HG02623 (cell line): ENCODE data around the gene TRAPPC2L.
"Not testable (repeated sequence)": the region's sequence is repeated elsewhere in the genome, so short reads cannot be mapped to it uniquely, and the experiment has no call there.

Source experiments
- ATAC-seq: cut with Tn5 transposase; IDR thresholded peaks from one replicate; pipeline ENCODE4 v1.9.1; 2021; ENCODE audit warnings: moderate library complexity; ENCODE audit not compliant: unreplicated experiment

The TRAPPC2L gene

GRCh38 chr16:88888057-88888456, 31.1 kb downstream of the TRAPPC2L start:
- no peak for ATAC-seq

- no peak for ATAC-seq
Observed at GRCh38 chr16:88888461-88889387, 31.8 kb downstream of the TRAPPC2L start.

- ATAC-seq, result not testable (repeated sequence)
Observed at GRCh38 chr16:88889702-88890352, 32.9 kb downstream of the TRAPPC2L start.

DNA sequence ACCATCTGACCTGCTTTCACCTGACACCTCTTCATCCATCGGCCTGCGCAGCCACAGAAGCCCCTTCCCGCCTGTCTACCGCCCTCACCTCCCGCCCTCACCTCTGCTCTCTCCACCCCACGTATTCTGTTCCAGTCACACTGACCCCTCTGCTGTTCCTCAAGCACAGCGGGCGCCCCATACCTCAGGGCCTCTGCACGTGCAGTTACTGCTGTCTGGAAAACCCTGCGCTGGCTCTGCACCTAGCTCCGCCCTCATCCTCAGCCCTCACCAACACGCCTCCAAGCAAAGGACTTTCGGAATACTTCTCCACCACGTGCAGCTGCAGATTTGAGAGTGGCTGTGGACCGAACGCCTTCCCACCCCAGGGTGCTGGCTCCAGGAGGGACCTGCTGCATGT, 34.2 kb downstream of the TRAPPC2L start:
- ATAC-seq, result no peak

DNA sequence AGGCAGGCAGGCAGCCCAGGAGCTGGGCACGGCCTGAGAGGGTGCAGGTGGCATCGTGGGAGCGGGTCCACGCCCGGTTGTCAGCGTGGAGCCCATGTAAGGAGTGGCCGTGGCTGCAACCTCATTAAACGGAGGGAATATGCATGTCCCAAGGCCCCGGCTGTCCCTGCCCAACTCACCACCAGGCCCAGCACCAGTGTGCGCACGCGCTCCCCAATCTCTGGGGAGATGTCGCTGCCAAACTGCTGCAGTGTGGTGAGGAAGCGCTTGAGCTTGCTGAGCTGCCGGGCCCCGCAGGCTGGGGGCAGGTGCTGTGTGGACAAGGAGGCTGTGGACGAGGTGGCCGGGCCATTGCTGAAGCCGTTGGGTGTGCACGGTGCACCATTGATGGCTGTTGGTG, 35.1 kb downstream of the TRAPPC2L start:
- no peak for ATAC-seq

- ATAC-seq, result no peak
Observed at GRCh38 chr16:88893127-88893968, 36.4 kb downstream of the TRAPPC2L start.

GRCh38 chr16:88894266-88894665, 37.3 kb downstream of the TRAPPC2L start:
- ATAC-seq, result not testable (repeated sequence)

DNA sequence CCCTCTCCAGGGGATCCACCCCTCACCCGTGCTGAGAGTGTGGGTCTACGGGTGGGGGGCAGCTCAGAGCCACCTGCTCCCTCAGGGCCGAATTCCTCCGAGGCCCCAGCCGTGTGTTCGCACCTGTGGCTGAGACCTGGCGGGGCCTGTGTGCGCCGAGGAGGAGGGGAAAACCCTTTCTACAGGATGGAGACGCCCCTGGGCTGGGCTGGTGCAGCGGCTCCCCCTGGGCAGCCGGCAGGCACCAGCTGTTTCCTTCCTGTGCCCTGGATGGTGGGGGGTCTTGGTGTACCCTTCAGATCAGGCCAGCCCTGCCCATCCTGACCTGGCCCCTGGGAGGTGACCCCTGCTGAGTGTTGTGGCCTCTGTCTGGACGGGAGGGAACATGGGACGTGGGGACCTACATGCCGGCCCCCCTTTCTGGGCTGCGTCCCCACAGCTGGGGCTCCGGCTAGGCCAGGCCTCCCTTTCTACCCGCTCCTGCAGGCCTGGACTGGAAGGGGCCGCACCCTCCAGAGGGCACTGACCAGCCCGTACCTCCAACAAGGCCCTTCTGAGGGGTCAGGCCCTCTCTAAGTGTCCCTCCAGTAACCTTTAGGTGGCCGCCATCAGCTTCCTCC, 37.9 kb downstream of the TRAPPC2L start:
- ATAC-seq, result no peak

DNA sequence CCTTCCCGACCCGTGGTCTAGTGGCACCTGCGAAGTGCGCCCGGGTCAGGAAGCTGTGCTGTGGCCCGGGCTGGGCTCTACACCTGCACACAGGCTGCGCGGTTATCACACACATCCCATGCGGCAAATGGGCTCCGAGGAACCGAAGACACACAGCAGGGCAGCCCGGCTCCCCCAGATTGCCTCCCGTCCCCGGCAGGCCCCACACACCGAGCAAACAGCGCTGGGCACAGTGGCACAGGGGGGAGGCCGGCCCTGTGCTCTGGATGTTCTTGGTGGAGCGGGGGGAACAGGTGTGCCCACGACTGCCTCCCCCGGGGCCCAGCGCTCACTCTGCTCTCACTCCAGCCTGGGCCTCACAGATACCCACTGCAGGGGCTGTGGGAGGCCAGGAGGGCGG, 38.4 kb downstream of the TRAPPC2L start:
- ATAC-seq, result no peak

GRCh38 chr16:88896238-88897070, 39.5 kb downstream of the TRAPPC2L start:
- no peak for ATAC-seq

GRCh38 chr16:88897696-88898425, 40.9 kb downstream of the TRAPPC2L start:
- no peak for ATAC-seq

DNA sequence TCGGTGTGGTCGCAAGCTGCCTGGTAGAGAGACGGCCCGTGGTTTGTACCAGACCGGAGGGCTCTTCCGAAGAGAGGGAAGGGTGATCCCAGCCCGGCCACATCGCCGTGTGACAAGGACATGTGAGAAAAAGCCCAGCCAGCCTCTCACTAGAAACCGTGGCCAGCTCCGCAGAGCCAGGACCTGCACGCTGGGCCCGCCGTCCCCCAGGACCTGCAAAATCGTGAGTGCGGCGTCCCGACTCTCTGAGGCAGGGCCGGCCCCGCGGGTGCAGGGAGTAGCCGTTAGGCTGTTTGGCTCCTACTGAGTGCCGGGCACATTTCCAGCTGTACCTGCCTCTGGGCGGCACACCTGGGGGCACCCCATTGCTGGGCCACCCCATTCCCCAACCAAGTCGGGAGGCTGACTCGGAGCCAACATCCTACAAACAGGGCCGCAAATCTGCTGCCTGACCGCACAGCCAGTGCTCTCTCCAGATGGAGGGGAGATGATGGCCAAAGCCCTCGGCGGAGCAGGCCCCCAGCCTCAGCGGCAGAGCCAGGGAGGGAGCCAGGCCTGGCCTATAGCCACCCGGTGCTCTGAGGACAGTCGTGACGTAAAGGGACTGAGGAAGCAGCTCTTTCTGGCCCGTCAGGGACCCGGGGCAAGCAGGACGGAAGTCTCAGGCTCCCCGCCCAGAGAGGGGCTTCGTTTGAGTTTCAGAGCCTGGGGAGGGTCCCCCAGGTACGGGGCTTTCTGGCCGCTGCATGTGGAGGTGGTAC, 43.2 kb downstream of the TRAPPC2L start:
- ATAC-seq, result no peak

DNA sequence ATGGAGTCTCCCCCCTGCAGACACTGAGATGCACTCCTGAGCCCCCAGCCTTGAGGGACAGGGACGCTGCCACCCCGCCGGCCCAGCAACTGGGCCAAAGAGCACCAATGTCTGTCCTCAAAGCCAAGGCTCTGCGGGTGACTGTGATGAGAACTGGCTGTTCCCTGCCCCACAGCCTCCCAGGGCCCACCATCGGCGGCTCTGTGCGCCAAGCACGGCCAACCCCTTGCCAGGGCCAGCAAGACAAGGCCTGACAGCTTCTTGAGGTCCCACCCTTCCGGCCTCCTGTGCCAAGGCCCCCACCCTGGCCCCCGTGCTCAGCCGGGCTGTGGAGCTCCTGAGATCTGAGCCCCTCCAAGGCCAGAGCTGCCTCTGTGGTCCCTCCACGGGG, 43.7 kb downstream of the TRAPPC2L start:
- no peak for ATAC-seq

- ATAC-seq, result no peak
Observed at GRCh38 chr16:88901718-88902337, 44.9 kb downstream of the TRAPPC2L start.

DNA sequence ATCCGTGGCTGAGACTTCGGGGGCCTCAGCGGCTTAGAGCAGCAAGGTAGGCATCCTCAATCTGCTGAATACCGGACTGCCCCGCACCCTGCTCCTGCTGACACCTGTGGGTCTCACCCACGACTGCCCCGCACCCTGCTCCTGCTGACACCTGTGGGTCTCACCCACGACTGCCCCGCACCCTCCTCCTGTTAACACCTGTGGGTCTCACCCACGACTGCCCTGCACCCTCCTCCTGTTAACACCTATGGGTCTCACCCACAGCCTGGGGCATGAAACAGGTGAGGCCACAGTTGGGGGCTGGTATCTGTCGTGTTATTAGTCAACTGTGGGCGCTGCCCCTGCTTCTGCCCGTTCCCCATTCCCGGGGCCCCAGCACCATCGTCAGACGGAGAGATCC, 45.8 kb downstream of the TRAPPC2L start:
- no peak for ATAC-seq

DNA sequence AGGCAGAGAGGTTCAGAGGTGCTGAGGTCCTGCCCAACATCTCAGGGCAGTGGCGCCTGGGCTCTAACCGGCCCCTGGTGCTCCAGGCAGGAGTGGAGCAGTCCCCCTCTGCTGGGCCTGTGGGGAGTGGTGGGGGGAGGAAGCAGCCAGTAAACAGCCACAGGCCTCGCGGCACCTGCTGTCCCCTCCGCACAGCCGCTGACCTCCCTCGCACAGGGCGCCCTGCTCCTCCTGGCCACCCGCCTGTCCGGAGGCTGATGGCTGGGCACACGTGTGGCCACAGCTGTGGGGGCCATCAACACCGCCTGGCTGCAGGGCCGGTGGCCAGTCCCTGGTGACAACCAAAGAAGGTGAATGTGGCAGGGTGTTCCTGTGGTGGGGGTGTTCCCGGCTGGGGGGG, 46.3 kb downstream of the TRAPPC2L start:
- no peak for ATAC-seq

- no peak for ATAC-seq
Observed at GRCh38 chr16:88904676-88905365, 47.9 kb downstream of the TRAPPC2L start.

- no peak for ATAC-seq
Observed at GRCh38 chr16:88905563-88905962, 48.6 kb downstream of the TRAPPC2L start.
